ENCODE results near the gene C2CD3.
A peak's percentile ranks its signal among the peaks of the same experiment; 100 is the strongest.
"Not testable (repeated sequence)": the region's sequence is repeated elsewhere in the genome, so short reads cannot be mapped to it uniquely, and the experiment has no call there.

The C2CD3 gene

DNA sequence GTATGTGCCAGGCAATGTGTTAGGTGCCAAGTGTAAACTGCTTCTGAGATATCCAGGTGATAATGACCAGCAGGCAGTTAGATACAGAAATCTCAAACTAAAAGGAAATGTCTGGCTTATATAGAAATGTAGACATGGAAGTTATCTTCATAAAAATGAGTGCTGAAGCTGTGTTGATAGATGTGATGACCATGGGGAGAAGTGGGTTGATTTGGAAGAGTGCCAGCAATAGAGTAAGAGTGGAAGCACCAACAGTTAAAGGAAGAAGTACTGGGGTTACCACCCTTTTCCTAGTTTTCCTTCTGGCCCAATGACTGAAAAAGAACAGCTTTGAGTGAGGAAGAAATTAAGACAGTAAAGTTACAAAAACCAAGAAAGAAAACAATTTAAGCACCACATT is 68.5 kb downstream of the C2CD3 start:
- DNase-seq = no peak

DNA sequence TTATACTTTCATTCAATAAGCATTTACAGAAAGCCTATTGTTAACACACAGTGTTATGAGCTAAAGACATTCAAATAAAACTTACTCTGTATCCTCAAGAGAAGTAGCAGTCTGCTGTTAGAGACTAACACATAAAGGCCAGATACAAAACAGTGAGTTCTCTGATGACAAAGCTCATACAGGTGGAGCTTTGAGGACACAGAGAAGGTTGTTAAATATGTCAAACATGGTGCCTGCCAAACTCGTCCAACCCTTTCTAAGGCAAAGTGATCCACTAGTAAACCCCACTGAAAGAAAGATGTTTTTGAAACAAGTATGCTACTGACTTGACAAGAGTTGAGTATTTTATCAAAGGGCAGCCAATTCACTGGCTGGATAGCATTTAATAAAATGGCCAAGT is 70.1 kb downstream of the C2CD3 start:
- DNase-seq = no peak

GRCh38 chr11:74100231-74100630 is 70.6 kb downstream of the C2CD3 start:
- no peak for DNase-seq

GRCh38 chr11:74097686-74098237 is 73.0 kb downstream of the C2CD3 start:
- DNase-seq = no peak

DNA sequence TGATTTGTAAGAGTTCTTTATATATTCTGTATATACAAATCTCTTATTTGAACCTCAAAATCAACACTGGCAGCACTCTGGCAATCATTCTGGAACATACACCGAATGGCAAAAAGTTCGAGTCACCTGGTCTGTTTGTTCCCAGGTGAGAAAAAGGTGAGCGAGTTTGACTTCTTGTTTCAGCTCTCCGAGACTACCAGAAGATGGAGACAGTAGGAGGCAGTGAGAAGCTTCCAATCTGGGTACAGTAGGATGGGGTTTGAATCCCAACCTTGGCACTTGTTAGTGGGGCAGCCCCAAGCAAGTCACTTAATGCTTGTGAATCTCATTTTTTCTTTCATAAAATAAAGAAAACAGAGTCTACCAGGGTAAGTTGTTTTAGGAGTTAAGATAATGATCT is 76.4 kb downstream of the C2CD3 start:
- DNase-seq = no peak

GRCh38 chr11:74092425-74092824 is 78.4 kb downstream of the C2CD3 start:
- DNase-seq = no peak

- DNase-seq = no peak
Observed at GRCh38 chr11:74091549-74091948, 79.3 kb downstream of the C2CD3 start.

- no peak for DNase-seq
Observed at GRCh38 chr11:74090701-74091100, 80.1 kb downstream of the C2CD3 start.

GRCh38 chr11:74086242-74086884 is 84.4 kb downstream of the C2CD3 start:
- no peak for DNase-seq

DNA sequence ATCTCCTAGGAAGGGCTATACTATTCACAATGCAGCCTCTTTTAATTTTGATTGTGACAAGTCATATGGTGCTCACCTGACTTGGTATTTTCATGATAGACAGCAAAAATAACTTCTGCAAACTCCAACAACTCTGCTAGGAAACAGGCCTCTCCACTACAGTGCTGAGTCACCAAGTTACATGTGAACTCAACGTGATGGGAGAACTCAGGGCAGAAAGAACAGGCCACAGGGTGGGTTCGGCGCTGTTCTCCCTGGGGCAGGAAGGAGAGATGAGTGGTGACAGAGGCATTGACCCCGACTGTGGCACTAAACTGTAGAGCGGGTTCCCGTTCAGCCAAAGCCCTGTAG is 85.3 kb downstream of the C2CD3 start:
- no peak for DNase-seq

DNA sequence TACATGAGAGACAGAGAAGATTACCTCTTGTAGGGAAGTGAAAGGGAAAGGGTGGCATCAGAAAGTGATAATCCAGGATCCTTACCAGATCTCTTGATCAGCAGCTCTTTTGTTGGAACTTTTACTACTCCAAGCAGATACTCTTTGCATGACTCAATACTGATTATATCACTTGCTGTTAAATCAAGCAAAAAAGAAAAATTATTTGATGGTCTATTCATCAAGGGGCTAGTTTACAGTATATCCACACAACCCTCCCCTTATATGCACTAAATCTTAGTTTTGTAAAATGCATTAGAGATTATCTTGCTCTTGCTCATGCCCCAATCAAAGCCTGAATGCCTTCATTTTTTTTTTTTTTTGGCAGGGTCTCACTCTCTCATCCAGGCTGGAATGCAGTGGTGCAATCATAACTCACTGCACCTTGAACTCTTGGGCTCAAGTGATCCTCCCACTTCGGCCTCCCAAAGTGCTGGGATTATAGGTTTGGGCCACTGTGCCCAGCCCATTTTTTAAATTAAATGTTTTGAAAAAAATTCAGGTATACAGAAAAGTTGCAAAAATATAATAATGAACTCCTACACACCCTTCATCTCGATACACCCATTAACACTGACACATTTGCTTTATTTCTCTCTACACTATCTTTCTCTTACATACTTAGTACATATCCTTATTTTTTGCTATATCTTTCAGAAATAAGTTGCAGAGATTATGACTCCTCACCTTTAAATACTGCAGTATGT is 85.8 kb downstream of the C2CD3 start:
- no peak for DNase-seq

GRCh38 chr11:74083927-74084326 is 86.9 kb downstream of the C2CD3 start:
- not testable (repeated sequence) for DNase-seq

DNA sequence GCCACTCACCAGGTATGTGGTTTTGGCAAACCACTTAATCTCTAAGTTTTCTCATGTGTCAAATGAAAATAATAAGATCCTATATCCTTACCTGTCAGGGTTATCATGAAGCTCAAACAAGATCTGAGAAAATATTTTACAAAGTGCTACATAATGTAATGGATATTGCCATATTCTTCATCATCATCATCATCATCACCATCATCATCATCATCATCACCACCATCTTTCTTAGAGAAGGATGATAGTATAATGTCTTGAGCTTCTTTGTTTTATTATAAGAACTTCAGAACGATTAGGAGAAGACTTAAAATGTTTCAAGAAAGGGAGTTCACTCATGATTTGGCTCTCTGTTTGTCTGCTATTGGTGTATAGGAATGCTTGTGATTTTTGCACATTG is 89.4 kb downstream of the C2CD3 start:
- DNase-seq = no peak

DNA sequence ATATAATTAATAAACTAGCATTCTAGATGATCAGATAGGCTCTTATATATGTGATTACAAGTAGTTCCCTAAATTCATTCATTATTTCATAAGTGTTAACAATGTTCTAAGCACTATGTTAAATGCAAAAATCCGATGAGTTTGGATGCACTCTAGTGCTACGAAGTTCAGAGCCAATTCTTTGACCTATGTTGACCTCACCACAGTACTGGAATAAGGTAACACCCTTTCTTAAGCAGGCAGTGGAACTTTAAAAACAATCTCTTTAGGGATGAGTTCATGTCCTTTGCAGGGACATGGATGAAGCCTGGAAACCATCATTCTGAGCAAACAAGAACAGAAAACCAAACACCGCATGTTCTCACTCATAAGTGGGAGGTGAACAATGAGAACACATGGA is 93.6 kb downstream of the C2CD3 start:
- no peak for DNase-seq

DNA sequence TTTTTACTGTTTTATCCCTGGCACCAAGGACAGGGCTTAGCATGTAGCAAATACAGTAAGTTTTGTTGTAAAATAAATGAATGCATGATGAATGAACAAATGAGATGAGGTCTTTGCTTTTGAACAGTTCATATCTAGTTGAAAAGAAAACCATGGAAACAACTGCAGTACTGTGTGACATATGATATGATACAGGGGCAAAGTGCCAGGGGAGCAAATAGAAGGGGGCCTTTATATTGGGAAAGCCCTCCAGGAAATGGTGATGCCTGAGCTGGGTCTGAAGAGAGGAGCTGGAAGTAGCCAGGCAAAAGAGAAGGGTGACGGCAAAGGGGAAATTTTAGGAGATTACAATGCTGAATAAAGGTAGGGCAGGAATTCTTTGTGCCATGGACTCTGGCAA is 98.1 kb downstream of the C2CD3 start:
- peak in 1 of 2 experiments; percentile 20 for DNase-seq

DNA sequence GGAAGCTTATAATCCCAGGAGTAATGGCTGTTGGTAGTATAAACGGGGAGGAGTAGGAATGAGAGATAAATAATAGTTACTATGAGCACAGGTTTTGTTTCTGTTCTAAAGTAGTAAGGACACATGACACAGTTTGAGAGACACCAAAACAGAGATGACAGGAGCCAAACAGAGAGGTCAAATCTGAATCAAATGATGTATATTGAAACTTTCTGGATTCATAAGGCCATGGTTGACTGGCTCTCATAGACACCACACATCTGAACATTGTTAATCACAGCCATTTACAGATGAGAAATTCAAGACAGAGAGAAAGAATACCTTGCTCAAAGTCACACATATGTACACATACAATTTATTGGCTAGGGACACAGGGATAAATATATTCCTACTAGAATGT is 98.5 kb downstream of the C2CD3 start:
- DNase-seq = no peak

GRCh38 chr11:74070723-74071492 is 99.9 kb downstream of the C2CD3 start:
- DNase-seq = peak in 1 of 2 experiments; percentile 17

GRCh38 chr11:74069146-74070046 is 101.4 kb downstream of the C2CD3 start:
- DNase-seq = no peak

DNA sequence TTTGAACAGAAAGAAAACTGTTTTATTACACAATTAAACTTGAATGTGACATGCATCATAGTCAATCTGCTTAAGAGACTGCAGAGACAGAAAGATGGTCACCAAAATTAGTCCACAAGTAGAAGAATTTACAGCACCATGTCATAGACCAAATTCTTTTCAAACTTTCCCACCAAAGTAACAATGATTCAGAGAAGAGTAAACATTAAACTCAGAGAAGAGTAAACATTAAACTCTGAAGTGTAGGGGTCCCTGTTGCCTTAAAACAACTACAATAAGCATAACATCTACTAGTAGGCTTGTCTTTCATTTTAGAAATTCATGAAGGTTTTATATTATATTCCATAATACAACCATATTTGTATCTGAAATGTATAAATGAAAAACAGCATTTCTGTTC is 104.1 kb downstream of the C2CD3 start:
- DNase-seq = not testable (repeated sequence)

DNA sequence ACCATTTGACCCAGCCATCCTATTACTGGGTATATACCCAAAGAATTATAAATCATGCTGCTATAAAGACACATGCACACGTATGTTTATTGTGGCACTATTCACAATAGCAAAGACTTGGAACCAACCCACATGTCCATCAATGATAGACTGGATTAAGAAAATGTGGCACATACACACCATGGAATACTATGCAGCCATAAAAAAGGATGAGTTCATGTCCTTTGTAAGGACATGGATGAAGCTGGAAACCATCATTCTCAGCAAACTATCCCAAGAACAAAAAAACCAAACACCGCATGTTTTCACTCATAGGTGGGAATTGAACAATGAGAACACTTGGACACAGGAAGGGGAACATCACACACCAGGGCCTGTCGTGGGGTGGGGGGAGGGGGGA is 105.3 kb downstream of the C2CD3 start:
- not testable (repeated sequence) for DNase-seq

GRCh38 chr11:74063628-74064027 is 107.2 kb downstream of the C2CD3 start:
- not testable (repeated sequence) for DNase-seq

GRCh38 chr11:74061599-74061998 is 109.2 kb downstream of the C2CD3 start:
- not testable (repeated sequence) for DNase-seq
